K562 (cell line): Measurements from ENCODE around the gene MAPK4. TPM values are rescaled to one million over a fixed set of nuclear protein-coding genes. Genes with fewer than 3 reads are reported as not detected.

Source experiments
- ATAC-seq: fragments of 200-7000 bp; cut with Tn5 transposase; 3 replicates; pipeline ENCODE4 v1.9.1; 2020; ENCODE audit warnings: moderate library complexity
- BruUV-seq: library from RNA; stranded (reverse); fragments of 400-500 nt; replicated peaks from 2 replicates; lab custom pipeline; 2021; lab: Mats Ljungman, UMichigan
- CTCF ChIA-PET: fragments of 300-600 bp; formaldehyde crosslinking; extraction: SDS; loops from one replicate; lab custom pipeline; 2021; ENCODE audit warnings: low intra/inter-chr PET ratio; lab: Yijun Ruan, JAX
- POLR2A ChIA-PET: fragments of 300-600, 350-650 bp; sonication (Branson Sonifier 250); formaldehyde crosslinking; extraction: SDS; loops from one replicate; lab custom pipeline; 2021; ENCODE audit warnings: antibody characterized with exemption, inconsistent platforms; lab: Yijun Ruan, JAX
- DNase-seq, 4 experiments: peaks; one replicate each; pipeline versions ENCODE4 v3.0.0 to v3.0.0-alpha.2; 2011 to 2018; ENCODE audit warnings: low spot score in 3 of 4, mixed read lengths in 3 of 4; ENCODE audit errors: extremely low read depth in 1 of 4
- FAIRE-seq: peaks from 2 replicates; lab custom pipeline; 2011; peaks lifted over from hg19 to GRCh38; lab: Jason Lieb, UNC
- H2AFZ ChIP-seq: 2 replicates; pipeline ENCODE4 v1.6.0; 2011; ENCODE audit warnings: low read depth, low read length, control low read depth, inconsistent platforms
- H3K27ac ChIP-seq: fragments of 200-600 bp; 3 replicates; pipeline ENCODE4 v1.8.0; 2011; ENCODE audit warnings: low read depth, mild to moderate bottlenecking, control low read depth, inconsistent platforms, low read length, moderate library complexity, mixed read lengths; ENCODE audit errors: extremely low read depth
- H3K27me3 ChIP-seq, 2 experiments: fragments of 300-600 bp in 1 of 2; 2 replicates in 1 of 2; 3 replicates in 1 of 2; pipeline versions ENCODE4 v1.6.0 to v1.8.0; 2011; ENCODE audit warnings: inconsistent platforms in 2 of 2, low read length in 2 of 2, mild to moderate bottlenecking in 1 of 2, mixed read lengths in 1 of 2, moderate library complexity in 1 of 2; ENCODE audit not compliant: control insufficient read depth in 2 of 2, insufficient read depth in 2 of 2
- H3K36me3 ChIP-seq: fragments of 300-600 bp; 3 replicates; pipeline ENCODE4 v1.8.0; 2011; ENCODE audit warnings: mild to moderate bottlenecking, low read length, inconsistent platforms; ENCODE audit not compliant: control insufficient read depth, insufficient read depth
- H3K4me1 ChIP-seq, 2 experiments: fragments of 200-600 bp in 1 of 2; replicated peaks in 1 of 2; 2 replicates in 1 of 2; 3 replicates in 1 of 2; pipeline versions ENCODE4 v1.5.1 to v1.8.0; 2011; ENCODE audit warnings: inconsistent platforms in 2 of 2, low read length in 2 of 2, mild to moderate bottlenecking in 1 of 2, mixed read lengths in 1 of 2, moderate library complexity in 1 of 2; ENCODE audit not compliant: control insufficient read depth in 2 of 2, insufficient read depth in 2 of 2
- H3K4me2 ChIP-seq: 2 replicates; pipeline ENCODE4 v1.6.1; 2011; ENCODE audit warnings: low read length, control low read depth, inconsistent platforms, mixed read lengths; ENCODE audit not compliant: insufficient read depth
- H3K4me3 ChIP-seq: fragments of 200-600 bp; sonication (generic), shearing (Covaris generic); 2 replicates; pipeline ENCODE4 v1.5.1; 2016; ENCODE audit warnings: control low read depth, inconsistent platforms
- H3K79me2 ChIP-seq: fragments of 200-600 bp; 3 replicates; pipeline ENCODE4 v1.8.0; 2011; ENCODE audit warnings: low read length, inconsistent platforms; ENCODE audit not compliant: control insufficient read depth, insufficient read depth
- H3K9ac ChIP-seq, 2 experiments: 2 replicates each; pipeline versions ENCODE4 v1.6.0 to v1.6.1; 2011; ENCODE audit warnings: low read depth in 2 of 2, low read length in 2 of 2, control low read depth in 1 of 2, inconsistent platforms in 1 of 2, mild to moderate bottlenecking in 1 of 2, mixed read lengths in 1 of 2; ENCODE audit not compliant: insufficient read depth in 1 of 2
- H3K9me1 ChIP-seq: one replicate; pipeline ENCODE4 v1.6.0; 2011; ENCODE audit warnings: inconsistent platforms, mild to moderate bottlenecking, low read length, moderate library complexity; ENCODE audit not compliant: control insufficient read depth, insufficient read depth
- H3K9me3 ChIP-seq: replicated peaks from 2 replicates; pipeline ENCODE4 v1.5.1; 2011; ENCODE audit warnings: low read depth, low read length, inconsistent platforms; ENCODE audit not compliant: control insufficient read depth, insufficient read depth
- H4K20me1 ChIP-seq: replicated peaks from 2 replicates; pipeline ENCODE4 v1.6.1; 2011; ENCODE audit warnings: low read length, inconsistent platforms, mixed read lengths; ENCODE audit not compliant: control insufficient read depth, insufficient read depth
- ARID2 ChIP-seq: fragments of 450-650 bp; IDR thresholded peaks from 2 replicates; pipeline ENCODE4 v1.6.1; 2017; ENCODE audit warnings: antibody characterized with exemption, mild to moderate bottlenecking
- ATF7 ChIP-seq: fragments of 450-650 bp; IDR thresholded peaks from 2 replicates; pipeline ENCODE4 v1.7.1; 2014; ENCODE audit warnings: mild to moderate bottlenecking, moderate library complexity
- ELF1 ChIP-seq: fragments of 200-800 bp; sonication (Bioruptor generic); IDR thresholded peaks from 2 replicates; pipeline ENCODE4 v1.6.1; 2016; ENCODE audit warnings: missing genetic modification characterization, missing compliant biosample characterization
- NELFE ChIP-seq: IDR thresholded peaks from 2 replicates; pipeline ENCODE4 v1.6.1; 2011; ENCODE audit warnings: mild to moderate bottlenecking; ENCODE audit not compliant: insufficient read depth, insufficient read length
- NR0B1 ChIP-seq: fragments of 450-650 bp; IDR thresholded peaks from one replicate; pipeline ENCODE4 v1.6.1; 2018; ENCODE audit warnings: mild to moderate bottlenecking, moderate library complexity; ENCODE audit not compliant: partially characterized antibody
- PHTF2 ChIP-seq: fragments of 250-450 bp; sonication (Bioruptor Pico); IDR thresholded peaks from 2 replicates; pipeline ENCODE4 v1.5.0; 2021; ENCODE audit warnings: mild to moderate bottlenecking
- PPARD ChIP-seq: fragments of 250-450 bp; sonication (Bioruptor Pico); IDR thresholded peaks from 2 replicates; pipeline ENCODE4 v1.8.0; 2022; ENCODE audit warnings: inconsistent platforms, mild to moderate bottlenecking, moderate library complexity
- SRSF1 ChIP-seq: fragments of 200-400 bp; formaldehyde crosslinking; IDR thresholded peaks from 2 replicates; pipeline ENCODE4 v1.6.1; 2017; ENCODE audit warnings: mild to moderate bottlenecking, low read depth, low read length, moderate library complexity
- TEAD4 ChIP-seq, 2 experiments: sonication (generic) in 1 of 2; formaldehyde crosslinking in 1 of 2; IDR thresholded peaks; 2 replicates each; pipeline versions ENCODE4 v1.6.1 to v1.8.0; 2012 to 2022; ENCODE audit warnings: borderline replicate concordance in 1 of 2, inconsistent platforms in 1 of 2, low read length in 1 of 2, mild to moderate bottlenecking in 1 of 2, missing genetic modification reagents in 1 of 2
- ZNF217 ChIP-seq: sonication (generic); formaldehyde crosslinking; IDR thresholded peaks from 2 replicates; pipeline ENCODE4 v1.8.0; 2022; ENCODE audit warnings: mild to moderate bottlenecking, missing genetic modification reagents
- ZNF282 ChIP-seq: sonication (generic); formaldehyde crosslinking; IDR thresholded peaks from 2 replicates; pipeline ENCODE4 v1.8.1; 2023; ENCODE audit warnings: missing genetic modification reagents
- WGBS: fragments of 100-300 bp; shearing (Covaris generic); methylation state at CpG from one replicate; pipeline ENCODE4 v1.1.6; 2016; ENCODE audit warnings: low coverage, mixed read lengths; ENCODE audit not compliant: insufficient coverage; ENCODE audit errors: missing lambda C conversion rate; 5-methylcytosine and 5-hydroxymethylcytosine counted together
- in situ Hi-C: fragments of 300-500 bp; cut with MboI; formaldehyde crosslinking; loops from 4 replicates; pipeline ENCODE4 v1.15.0; 2018; ENCODE audit warnings: inconsistent platforms, mixed read lengths
- intact Hi-C: fragments of 100-400 bp; cut with micrococcal nuclease; formaldehyde crosslinking; loops from 2 replicates; pipeline ENCODE4 v1.14.2; 2022
- polyA plus RNA-seq, 8 experiments: library from polyadenylated mRNA; depleted of rRNA in 4 of 8; stranded (reverse) in 5 of 8; unstranded in 3 of 8; fragments of >200 nt; fragmentation: Nextera tagmentation in 2 of 8; fragmentation: Illumina TruSeq in 1 of 8; extraction: Ambion mirVana in 2 of 8; extraction: Trizol in 1 of 8; gene quantifications; 2 replicates each; pipeline versions ENCODE4 v1.2.1 to v1.2.3, GENCODE V29; 2011 to 2014; ENCODE audit warnings: inconsistent platforms in 1 of 8, missing spikeins in 1 of 8
- total RNA-seq, 7 experiments: library from RNA; depleted of rRNA in 6 of 7; stranded (reverse); fragments of >200 nt in 6 of 7; fragmentation: Illumina TruSeq in 2 of 7; extraction: Trizol in 2 of 7; gene quantifications; 2 replicates each; pipeline versions ENCODE4 v1.2.1 to v1.2.3, GENCODE V29; 2011 to 2021; ENCODE audit warnings: low replicate concordance in 1 of 7
- TF ChIP-seq, protein P1 (sequence below): sonication (generic); formaldehyde crosslinking; IDR thresholded peaks from 2 replicates; pipeline ENCODE4 v1.8.0; 2022; ENCODE audit warnings: missing genetic modification reagents, mild to moderate bottlenecking, borderline replicate concordance

Gene MAPK4
- total and polyA plus RNA-seq, 9 of the 15 experiments (the other 6 are each of a cell fraction or from before 2014, with no cell fraction given): not detected

GRCh38 chr18:50719471-50720324 is 159.8 kb downstream of the MAPK4 start:
- H3K9ac ChIP-seq: no peak overlapping the region
- no peaks in the 10 kb centered on the region for H3K4me1 ChIP-seq
- no peak overlapping the region for H2AFZ ChIP-seq
- H3K4me3 ChIP-seq: no peak overlapping the region
- intact Hi-C loops (loop anchor here (5.0 kb wide), 1 partner anchor 53 kb away; no protein-coding TSS in a partner anchor), in situ Hi-C loops (no loop called here)
- ATAC-seq (no peak), DNase-seq (no peak), FAIRE-seq (no peak)
- H3K36me3 ChIP-seq: no peaks in the 10 kb centered on the region
- TF ChIP-seq ATF7: no peak
- WGBS: 4% methylated on average over 9 of the region's 11 CpGs
- H3K27ac ChIP-seq: no peak overlapping the region
- H3K4me2 ChIP-seq: no peak overlapping the region
- no peaks in the 10 kb centered on the region for H4K20me1 ChIP-seq
- POLR2A ChIA-PET: no interaction called here
- 0 out of 5 replicates have a peak, but pooled peaks cover 0 to 4% of the 10 kb centered on the region in 2 experiments for H3K27me3 ChIP-seq
- CTCF ChIA-PET: no interaction called here
- no TSS peak for BruUV-seq
- no peaks in the 10 kb centered on the region for H3K9me1 ChIP-seq
- no peaks in the 10 kb centered on the region for H3K9me3 ChIP-seq
- H3K79me2 ChIP-seq: no peaks in the 10 kb centered on the region

DNA sequence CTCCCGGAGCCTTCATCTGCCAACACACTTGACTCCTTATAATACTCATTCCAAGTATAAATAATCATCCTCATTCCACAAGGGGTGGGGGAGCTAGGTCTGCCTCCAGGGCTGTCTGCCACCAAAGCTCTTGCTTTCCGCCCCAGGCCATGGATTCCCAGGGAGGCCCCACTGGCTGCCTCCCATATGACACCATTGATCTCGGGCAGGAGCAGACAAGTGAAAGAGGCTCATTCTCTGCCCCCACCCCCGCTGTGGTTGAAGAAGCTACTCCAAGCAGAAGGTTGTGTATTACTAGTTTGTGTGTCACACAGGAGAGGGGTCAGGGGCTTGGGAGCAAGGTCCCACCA is 160.4 kb downstream of the MAPK4 start:
- Histone ChIP-seq H3K27ac (no peak overlapping the region), H3K4me1 (no peaks in the 10 kb centered on the region), H4K20me1 (no peaks in the 10 kb centered on the region), H3K79me2 (no peaks in the 10 kb centered on the region), H3K36me3 (no peaks in the 10 kb centered on the region), H3K9me1 (no peaks in the 10 kb centered on the region), H3K4me2 (no peak overlapping the region), H3K9ac (no peak overlapping the region), H2AFZ (no peak overlapping the region), H3K27me3 (peaks cover 0 to 4% of the 10 kb centered on the region in 2 experiments; a peak in 1 of 5 replicates), H3K9me3 (no peaks in the 10 kb centered on the region), H3K4me3 (no peak overlapping the region)
- no TSS peak for BruUV-seq
- no peak for FAIRE-seq
- intact Hi-C loops (no loop called here), in situ Hi-C loops (no loop called here)
- DNase-seq: no peak
- TF ChIP-seq PPARD (CRISPR knock-in tag) (no peak), SRSF1 (no peak), ZNF282 (CRISPR knock-in tag) (no peak), ZNF217 (CRISPR knock-in tag) (no peak), NELFE (no peak), ARID2 (no peak), ELF1 (no peak), TEAD4 (IDR thresholded peaks at IDR 0.05; ENCODE audit: low read length) (no peak), TEAD4 (CRISPR knock-in tag; IDR thresholded peaks at IDR 0.05; ENCODE audit: borderline replicate concordance) (no peak), NR0B1 (no peak), PHTF2 (CRISPR knock-in tag) (no peak)
- TF ChIP-seq, protein P1, sequence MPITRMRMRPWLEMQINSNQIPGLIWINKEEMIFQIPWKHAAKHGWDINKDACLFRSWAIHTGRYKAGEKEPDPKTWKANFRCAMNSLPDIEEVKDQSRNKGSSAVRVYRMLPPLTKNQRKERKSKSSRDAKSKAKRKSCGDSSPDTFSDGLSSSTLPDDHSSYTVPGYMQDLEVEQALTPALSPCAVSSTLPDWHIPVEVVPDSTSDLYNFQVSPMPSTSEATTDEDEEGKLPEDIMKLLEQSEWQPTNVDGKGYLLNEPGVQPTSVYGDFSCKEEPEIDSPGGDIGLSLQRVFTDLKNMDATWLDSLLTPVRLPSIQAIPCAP (CRISPR knock-in tag): no peak
- no peak for ATAC-seq
- 0% methylated on average over 4 of the region's 4 CpGs for whole genome bisulfite sequencing
- CTCF ChIA-PET: no interaction called here
- POLR2A ChIA-PET: no interaction called here
